ENCODE data around the gene PGBD1.

GRCh38 chr6:28337121-28337520, 55.7 kb downstream of the PGBD1 start:
- TF ChIP-seq, protein P1, sequence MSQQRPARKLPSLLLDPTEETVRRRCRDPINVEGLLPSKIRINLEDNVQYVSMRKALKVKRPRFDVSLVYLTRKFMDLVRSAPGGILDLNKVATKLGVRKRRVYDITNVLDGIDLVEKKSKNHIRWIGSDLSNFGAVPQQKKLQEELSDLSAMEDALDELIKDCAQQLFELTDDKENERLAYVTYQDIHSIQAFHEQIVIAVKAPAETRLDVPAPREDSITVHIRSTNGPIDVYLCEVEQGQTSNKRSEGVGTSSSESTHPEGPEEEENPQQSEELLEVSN (IDR thresholded peaks at IDR 0.05), result no peak
- no peak for TF ChIP-seq MAX (IDR thresholded peaks at IDR 0.05)
- TF ChIP-seq JUND (IDR thresholded peaks at IDR 0.05; ENCODE audit: low read length), result no peak
- no peak for TF ChIP-seq POLR2AphosphoS5 (IDR thresholded peaks at IDR 0.05; ENCODE audit: low read depth, low read length)
- TF ChIP-seq POLR2A (IDR thresholded peaks at IDR 0.05; ENCODE audit: control extremely low read depth in 1 of 2, low read depth in 2 of 2, low read length in 2 of 2), result 0 out of 3 replicates have a peak, but pooled peaks of 1 of the 2 experiments have one; percentile 21

All from H1 (cell line).